ENCODE measurements around the gene ANKRD44.

The ANKRD44 gene

DNA sequence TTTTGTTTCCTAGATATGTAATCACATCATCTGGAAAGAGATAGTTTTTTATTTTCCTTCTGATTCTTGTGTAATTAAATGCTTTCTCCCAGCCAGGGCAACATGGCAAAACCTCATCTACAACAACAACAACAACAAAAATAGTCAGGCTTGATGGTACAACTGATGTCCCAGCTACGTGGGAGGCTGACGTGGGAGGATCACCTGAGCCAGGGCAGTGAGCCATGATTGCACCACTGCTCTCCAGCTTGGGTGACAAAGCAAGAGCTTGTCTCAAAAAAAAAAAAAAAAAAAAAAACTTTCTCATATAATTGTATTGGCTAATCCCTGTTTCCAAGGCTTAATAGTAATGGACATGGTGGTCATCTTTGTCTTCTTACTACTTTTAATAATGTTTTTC lies 357.6 kb downstream of the ANKRD44 start:
- no peak overlapping the region for H3K4me3 ChIP-seq (ENCODE audit: low read depth, low read length)

DNA sequence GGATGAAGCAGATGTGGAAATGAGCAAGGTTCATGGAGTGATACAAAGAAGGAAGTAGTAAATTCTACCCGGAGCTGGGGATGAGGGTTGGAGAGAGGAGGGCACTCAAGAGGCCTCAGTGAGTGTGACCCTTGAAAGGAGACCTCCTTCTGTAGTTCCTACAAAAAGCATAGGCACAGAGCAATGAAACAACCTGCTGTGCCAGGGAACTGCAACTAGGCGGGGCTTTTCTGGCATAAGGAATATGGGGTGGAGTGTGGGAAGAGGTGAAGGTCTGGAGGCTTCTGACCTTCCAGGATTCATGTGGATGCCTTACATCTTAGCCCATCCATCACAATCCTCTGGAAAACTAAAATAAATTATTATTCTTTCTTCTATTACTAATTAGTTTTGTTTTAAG lies 358.6 kb downstream of the ANKRD44 start:
- TF ChIP-seq, protein P1, sequence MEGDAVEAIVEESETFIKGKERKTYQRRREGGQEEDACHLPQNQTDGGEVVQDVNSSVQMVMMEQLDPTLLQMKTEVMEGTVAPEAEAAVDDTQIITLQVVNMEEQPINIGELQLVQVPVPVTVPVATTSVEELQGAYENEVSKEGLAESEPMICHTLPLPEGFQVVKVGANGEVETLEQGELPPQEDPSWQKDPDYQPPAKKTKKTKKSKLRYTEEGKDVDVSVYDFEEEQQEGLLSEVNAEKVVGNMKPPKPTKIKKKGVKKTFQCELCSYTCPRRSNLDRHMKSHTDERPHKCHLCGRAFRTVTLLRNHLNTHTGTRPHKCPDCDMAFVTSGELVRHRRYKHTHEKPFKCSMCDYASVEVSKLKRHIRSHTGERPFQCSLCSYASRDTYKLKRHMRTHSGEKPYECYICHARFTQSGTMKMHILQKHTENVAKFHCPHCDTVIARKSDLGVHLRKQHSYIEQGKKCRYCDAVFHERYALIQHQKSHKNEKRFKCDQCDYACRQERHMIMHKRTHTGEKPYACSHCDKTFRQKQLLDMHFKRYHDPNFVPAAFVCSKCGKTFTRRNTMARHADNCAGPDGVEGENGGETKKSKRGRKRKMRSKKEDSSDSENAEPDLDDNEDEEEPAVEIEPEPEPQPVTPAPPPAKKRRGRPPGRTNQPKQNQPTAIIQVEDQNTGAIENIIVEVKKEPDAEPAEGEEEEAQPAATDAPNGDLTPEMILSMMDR (IDR thresholded peaks at IDR 0.05; ENCODE audit: borderline replicate concordance, insufficient read depth, low read depth, low read length) = no peak

More for the DNA sequence above, 357.6 kb downstream of the ANKRD44 start:
- TF ChIP-seq, protein P1 (IDR thresholded peaks at IDR 0.05; ENCODE audit: borderline replicate concordance, insufficient read depth, low read depth, low read length) = no peak

GRCh38 chr2:196949116-196949515 lies 361.5 kb downstream of the ANKRD44 start:
- TF ChIP-seq, protein P1 (IDR thresholded peaks at IDR 0.05; ENCODE audit: borderline replicate concordance, insufficient read depth, low read depth, low read length) = no peak
- no peak overlapping the region for H3K4me3 ChIP-seq (ENCODE audit: low read depth, low read length)

More for the DNA sequence above, 358.6 kb downstream of the ANKRD44 start:
- no peak overlapping the region for H3K4me3 ChIP-seq (ENCODE audit: low read depth, low read length)

GRCh38 chr2:196944570-196944969 lies 366.0 kb downstream of the ANKRD44 start:
- no peak overlapping the region for H3K4me3 ChIP-seq (ENCODE audit: low read depth, low read length)
- TF ChIP-seq, protein P1 (IDR thresholded peaks at IDR 0.05; ENCODE audit: borderline replicate concordance, insufficient read depth, low read depth, low read length) = no peak

DNA sequence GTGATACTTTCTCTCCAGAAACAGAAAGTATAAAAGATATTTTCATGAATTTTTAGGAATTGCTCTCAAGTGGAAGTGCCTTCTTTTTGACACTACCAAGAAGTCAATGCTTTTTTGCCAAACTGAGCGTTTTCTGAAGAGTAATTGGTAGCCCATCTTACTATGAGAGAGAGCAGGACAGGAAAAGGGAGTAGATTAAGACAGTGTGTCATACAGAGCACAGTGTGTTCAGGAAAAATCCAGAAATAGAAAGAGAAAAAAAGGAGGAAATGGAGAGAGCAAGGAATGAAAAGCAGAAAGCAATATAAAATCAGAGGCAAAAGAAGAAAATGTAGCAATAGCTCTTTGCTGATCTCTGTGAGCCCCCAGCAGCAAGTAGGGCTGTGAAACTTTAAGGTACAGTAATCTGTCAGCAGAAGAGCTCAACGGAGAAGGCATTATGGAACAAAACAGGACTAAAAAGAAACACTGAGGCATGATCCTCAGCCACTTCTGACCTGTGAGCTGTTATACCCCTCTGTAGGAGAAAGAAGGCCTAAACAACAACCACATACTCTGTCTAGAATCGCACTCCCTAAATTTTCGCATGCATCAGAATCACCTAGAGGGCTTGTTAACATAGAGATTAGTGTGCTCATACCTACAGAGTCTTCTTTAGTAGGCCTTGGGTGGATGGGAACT lies 369.0 kb downstream of the ANKRD44 start:
- H3K4me3 ChIP-seq (ENCODE audit: low read depth, low read length) = no peak overlapping the region
- TF ChIP-seq, protein P1 (IDR thresholded peaks at IDR 0.05; ENCODE audit: borderline replicate concordance, insufficient read depth, low read depth, low read length) = no peak

DNA sequence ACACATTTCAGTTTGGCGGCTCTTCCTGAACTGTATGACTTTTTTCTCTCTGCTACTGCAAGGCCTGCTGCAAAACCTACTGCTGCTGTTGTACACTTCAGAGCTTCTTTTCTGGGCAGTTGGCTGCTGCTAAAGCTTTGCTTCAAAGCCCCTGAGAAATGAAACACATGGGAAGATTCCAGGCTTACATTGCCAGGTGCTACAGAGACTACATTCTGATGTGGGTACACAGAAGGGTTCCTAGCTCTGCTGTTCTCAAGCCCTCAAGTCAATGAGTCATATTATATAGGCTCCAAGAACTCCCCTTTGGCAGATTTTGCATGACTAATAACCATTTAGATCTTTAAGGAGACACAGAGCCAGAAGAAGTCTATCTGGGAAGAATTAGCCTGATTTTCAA lies 371.2 kb downstream of the ANKRD44 start:
- H3K4me3 ChIP-seq (ENCODE audit: low read depth, low read length) = no peak overlapping the region
- TF ChIP-seq, protein P1 (IDR thresholded peaks at IDR 0.05; ENCODE audit: borderline replicate concordance, insufficient read depth, low read depth, low read length) = no peak

Data from GM12875 (cell line).